GM12878 (cell line): Measurements from ENCODE around the gene FAM9C. TPM values are rescaled to one million over a fixed set of nuclear protein-coding genes. Genes with fewer than 3 reads are reported as not detected.

Experiments used
- ASH2L ChIP-seq: fragments of 300-600, 200-600 bp; sonication (generic); IDR thresholded peaks from 2 replicates; pipeline ENCODE4 v1.6.1; 2017; ENCODE audit warnings: low read depth, mild to moderate bottlenecking, borderline replicate concordance
- CHD2 ChIP-seq: IDR thresholded peaks from 2 replicates; pipeline ENCODE4 v1.6.1; 2011; ENCODE audit warnings: low read depth, low read length, improper control_type of control experiment, borderline replicate concordance
- IKZF1 ChIP-seq: fragments of 450-650 bp; conservative IDR thresholded peaks from 2 replicates; pipeline ENCODE4 v1.6.1; 2017; ENCODE audit warnings: antibody characterized with exemption, mild to moderate bottlenecking
- NFYA ChIP-seq: IDR thresholded peaks from 2 replicates; pipeline ENCODE4 v1.6.1; 2011; ENCODE audit warnings: low read depth, mild to moderate bottlenecking, low read length, improper control_type of control experiment, borderline replicate concordance
- NFYB ChIP-seq: IDR thresholded peaks from 2 replicates; pipeline ENCODE4 v1.6.1; 2011; ENCODE audit warnings: low read depth, mild to moderate bottlenecking, low read length, improper control_type of control experiment, moderate library complexity; ENCODE audit not compliant: insufficient read depth
- NR2C1 ChIP-seq: fragments of 450-650 bp; IDR thresholded peaks from 2 replicates; pipeline ENCODE4 v1.6.1; 2017; ENCODE audit warnings: antibody characterized with exemption, mild to moderate bottlenecking, moderate library complexity
- NRF1 ChIP-seq: conservative IDR thresholded peaks from 2 replicates; pipeline ENCODE4 v1.6.1; 2011; ENCODE audit warnings: mild to moderate bottlenecking, low read depth, low read length, improper control_type of control experiment
- RB1 ChIP-seq: fragments of 450-650 bp; formaldehyde crosslinking; IDR thresholded peaks from 2 replicates; pipeline ENCODE4 v1.6.1; 2017; ENCODE audit warnings: mild to moderate bottlenecking, borderline replicate concordance
- RELA ChIP-seq: fragments of 450-650 bp; IDR thresholded peaks from 2 replicates; pipeline ENCODE4 v1.8.0; 2014; ENCODE audit warnings: borderline replicate concordance; ENCODE audit not compliant: partially characterized antibody
- SMAD1 ChIP-seq: fragments of 450-650 bp; IDR thresholded peaks from 2 replicates; pipeline ENCODE4 v1.6.1; 2018; ENCODE audit warnings: mild to moderate bottlenecking, low read depth; ENCODE audit not compliant: partially characterized antibody
- TARDBP ChIP-seq: IDR thresholded peaks from 2 replicates; pipeline ENCODE4 v1.6.1; 2016; ENCODE audit warnings: borderline replicate concordance
- USF2 ChIP-seq: IDR thresholded peaks from 2 replicates; pipeline ENCODE4 v1.6.1; 2011; ENCODE audit warnings: low read depth, low read length, improper control_type of control experiment, borderline replicate concordance
- ZNF687 ChIP-seq: fragments of 450-650 bp; IDR thresholded peaks from 2 replicates; pipeline ENCODE4 v1.6.1; 2017; ENCODE audit warnings: mild to moderate bottlenecking, moderate library complexity
- polyA plus RNA-seq, 11 experiments: library from polyadenylated mRNA; depleted of rRNA in 4 of 11; unstranded in 6 of 11; stranded (reverse) in 5 of 11; fragments of >200 nt; fragmentation: Nextera tagmentation in 4 of 11; fragmentation: Illumina TruSeq in 1 of 11; extraction: Ambion mirVana in 4 of 11; extraction: Trizol in 1 of 11; gene quantifications; 1 replicate in 1 of 11; 2 replicates in 10 of 11; pipeline versions ENCODE4 v1.2.1 to v1.2.3, GENCODE V29; 2011 to 2016; ENCODE audit warnings: inconsistent platforms in 2 of 11, missing spikeins in 2 of 11, low read depth in 1 of 11
- total RNA-seq, 4 experiments: library from RNA; depleted of rRNA in 3 of 4; stranded (reverse); fragments of >200 nt in 3 of 4; fragmentation: Illumina TruSeq in 1 of 4; extraction: Trizol in 1 of 4; gene quantifications; 2 replicates each; pipeline versions ENCODE4 v1.2.1 to v1.2.3, GENCODE V29; 2013 to 2021
- TF ChIP-seq, protein P1 (sequence below): fragments of 450-650 bp; IDR thresholded peaks from 2 replicates; pipeline ENCODE4 v1.6.1; 2018; ENCODE audit warnings: mild to moderate bottlenecking, low read depth, moderate library complexity; ENCODE audit not compliant: partially characterized antibody
- TF ChIP-seq, protein P2 (sequence below): fragments of 150-350 bp; IDR thresholded peaks from 2 replicates; pipeline ENCODE4 v1.6.1; 2016; ENCODE audit warnings: low read depth, low read length
- TF ChIP-seq, protein P3 (sequence below): IDR thresholded peaks from 2 replicates; pipeline ENCODE4 v1.6.1; 2011; ENCODE audit warnings: borderline replicate concordance, low read depth, mild to moderate bottlenecking, moderate library complexity, low read length; ENCODE audit not compliant: insufficient read depth, poor library complexity, severe bottlenecking

The FAM9C gene
- total and polyA plus RNA-seq, 10 of the 15 experiments (the other 5 are each of a cell fraction or from before 2014, with no cell fraction given): 0.01 to 0.03 TPM; not detected in 8

GRCh38 chrX:13051529-13052172 is 7.2 kb upstream of the FAM9C start (continued):
- no peak for TF ChIP-seq RELA
- no peak for TF ChIP-seq NR2C1
- TF ChIP-seq NFYB: no peak
- TF ChIP-seq ASH2L: no peak
- TF ChIP-seq, protein P1, sequence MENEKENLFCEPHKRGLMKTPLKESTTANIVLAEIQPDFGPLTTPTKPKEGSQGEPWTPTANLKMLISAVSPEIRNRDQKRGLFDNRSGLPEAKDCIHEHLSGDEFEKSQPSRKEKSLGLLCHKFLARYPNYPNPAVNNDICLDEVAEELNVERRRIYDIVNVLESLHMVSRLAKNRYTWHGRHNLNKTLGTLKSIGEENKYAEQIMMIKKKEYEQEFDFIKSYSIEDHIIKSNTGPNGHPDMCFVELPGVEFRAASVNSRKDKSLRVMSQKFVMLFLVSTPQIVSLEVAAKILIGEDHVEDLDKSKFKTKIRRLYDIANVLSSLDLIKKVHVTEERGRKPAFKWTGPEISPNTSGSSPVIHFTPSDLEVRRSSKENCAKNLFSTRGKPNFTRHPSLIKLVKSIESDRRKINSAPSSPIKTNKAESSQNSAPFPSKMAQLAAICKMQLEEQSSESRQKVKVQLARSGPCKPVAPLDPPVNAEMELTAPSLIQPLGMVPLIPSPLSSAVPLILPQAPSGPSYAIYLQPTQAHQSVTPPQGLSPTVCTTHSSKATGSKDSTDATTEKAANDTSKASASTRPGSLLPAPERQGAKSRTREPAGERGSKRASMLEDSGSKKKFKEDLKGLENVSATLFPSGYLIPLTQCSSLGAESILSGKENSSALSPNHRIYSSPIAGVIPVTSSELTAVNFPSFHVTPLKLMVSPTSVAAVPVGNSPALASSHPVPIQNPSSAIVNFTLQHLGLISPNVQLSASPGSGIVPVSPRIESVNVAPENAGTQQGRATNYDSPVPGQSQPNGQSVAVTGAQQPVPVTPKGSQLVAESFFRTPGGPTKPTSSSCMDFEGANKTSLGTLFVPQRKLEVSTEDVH: no peak
- no peak for TF ChIP-seq RB1
- no peak for TF ChIP-seq NRF1
- TF ChIP-seq, protein P2, sequence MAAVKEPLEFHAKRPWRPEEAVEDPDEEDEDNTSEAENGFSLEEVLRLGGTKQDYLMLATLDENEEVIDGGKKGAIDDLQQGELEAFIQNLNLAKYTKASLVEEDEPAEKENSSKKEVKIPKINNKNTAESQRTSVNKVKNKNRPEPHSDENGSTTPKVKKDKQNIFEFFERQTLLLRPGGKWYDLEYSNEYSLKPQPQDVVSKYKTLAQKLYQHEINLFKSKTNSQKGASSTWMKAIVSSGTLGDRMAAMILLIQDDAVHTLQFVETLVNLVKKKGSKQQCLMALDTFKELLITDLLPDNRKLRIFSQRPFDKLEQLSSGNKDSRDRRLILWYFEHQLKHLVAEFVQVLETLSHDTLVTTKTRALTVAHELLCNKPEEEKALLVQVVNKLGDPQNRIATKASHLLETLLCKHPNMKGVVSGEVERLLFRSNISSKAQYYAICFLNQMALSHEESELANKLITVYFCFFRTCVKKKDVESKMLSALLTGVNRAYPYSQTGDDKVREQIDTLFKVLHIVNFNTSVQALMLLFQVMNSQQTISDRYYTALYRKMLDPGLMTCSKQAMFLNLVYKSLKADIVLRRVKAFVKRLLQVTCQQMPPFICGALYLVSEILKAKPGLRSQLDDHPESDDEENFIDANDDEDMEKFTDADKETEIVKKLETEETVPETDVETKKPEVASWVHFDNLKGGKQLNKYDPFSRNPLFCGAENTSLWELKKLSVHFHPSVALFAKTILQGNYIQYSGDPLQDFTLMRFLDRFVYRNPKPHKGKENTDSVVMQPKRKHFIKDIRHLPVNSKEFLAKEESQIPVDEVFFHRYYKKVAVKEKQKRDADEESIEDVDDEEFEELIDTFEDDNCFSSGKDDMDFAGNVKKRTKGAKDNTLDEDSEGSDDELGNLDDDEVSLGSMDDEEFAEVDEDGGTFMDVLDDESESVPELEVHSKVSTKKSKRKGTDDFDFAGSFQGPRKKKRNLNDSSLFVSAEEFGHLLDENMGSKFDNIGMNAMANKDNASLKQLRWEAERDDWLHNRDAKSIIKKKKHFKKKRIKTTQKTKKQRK: no peak
- peak; percentile 10 for TF ChIP-seq SMAD1
- peak; percentile 86 for TF ChIP-seq IKZF1
- TF ChIP-seq, protein P3, sequence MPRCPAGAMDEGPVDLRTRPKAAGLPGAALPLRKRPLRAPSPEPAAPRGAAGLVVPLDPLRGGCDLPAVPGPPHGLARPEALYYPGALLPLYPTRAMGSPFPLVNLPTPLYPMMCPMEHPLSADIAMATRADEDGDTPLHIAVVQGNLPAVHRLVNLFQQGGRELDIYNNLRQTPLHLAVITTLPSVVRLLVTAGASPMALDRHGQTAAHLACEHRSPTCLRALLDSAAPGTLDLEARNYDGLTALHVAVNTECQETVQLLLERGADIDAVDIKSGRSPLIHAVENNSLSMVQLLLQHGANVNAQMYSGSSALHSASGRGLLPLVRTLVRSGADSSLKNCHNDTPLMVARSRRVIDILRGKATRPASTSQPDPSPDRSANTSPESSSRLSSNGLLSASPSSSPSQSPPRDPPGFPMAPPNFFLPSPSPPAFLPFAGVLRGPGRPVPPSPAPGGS: no peak
- TF ChIP-seq NFYA: no peak
- TF ChIP-seq USF2: no peak
- no peak for TF ChIP-seq TARDBP
- TF ChIP-seq ZNF687: peak; percentile 77
- peak; percentile 60; the same call in 1 of the 2 replicates for TF ChIP-seq CHD2
